Measurements from ENCODE around the gene EN2.

GRCh38 chr7:155466814-155467733 is 9.1 kb downstream of the EN2 start:
- TF ChIP-seq CTCF (IDR thresholded peaks at IDR 0.05 in 2 of 3, conservative IDR thresholded peaks at IDR 0.05 in 1 of 3; ENCODE audit: control insufficient read depth in 2 of 3, extremely low read depth in 1 of 3, insufficient read depth in 1 of 3, low read depth in 3 of 3, low read length in 3 of 3) (no peak), RFX5 (IDR thresholded peaks at IDR 0.05; ENCODE audit: low read depth, low read length) (no peak), PAX8 (IDR thresholded peaks at IDR 0.05) (no peak), SREBF2 (IDR thresholded peaks at IDR 0.05; ENCODE audit: low read length) (no peak), EP300 (IDR thresholded peaks at IDR 0.05; ENCODE audit: borderline replicate concordance in 1 of 2, control insufficient read depth in 1 of 2, low read depth in 2 of 2, low read length in 2 of 2) (no peak), CBFB (IDR thresholded peaks at IDR 0.05; ENCODE audit: low read depth) (no peak), SIN3A (IDR thresholded peaks at IDR 0.05; ENCODE audit: low read depth, low read length) (no peak), POLR2AphosphoS5 (IDR thresholded peaks at IDR 0.05; ENCODE audit: low read length) (no peak), MXI1 (IDR thresholded peaks at IDR 0.05; ENCODE audit: low read depth, low read length) (no peak), ESRRA (IDR thresholded peaks at IDR 0.05; ENCODE audit: low read length) (no peak)
- TF ChIP-seq, protein P1, sequence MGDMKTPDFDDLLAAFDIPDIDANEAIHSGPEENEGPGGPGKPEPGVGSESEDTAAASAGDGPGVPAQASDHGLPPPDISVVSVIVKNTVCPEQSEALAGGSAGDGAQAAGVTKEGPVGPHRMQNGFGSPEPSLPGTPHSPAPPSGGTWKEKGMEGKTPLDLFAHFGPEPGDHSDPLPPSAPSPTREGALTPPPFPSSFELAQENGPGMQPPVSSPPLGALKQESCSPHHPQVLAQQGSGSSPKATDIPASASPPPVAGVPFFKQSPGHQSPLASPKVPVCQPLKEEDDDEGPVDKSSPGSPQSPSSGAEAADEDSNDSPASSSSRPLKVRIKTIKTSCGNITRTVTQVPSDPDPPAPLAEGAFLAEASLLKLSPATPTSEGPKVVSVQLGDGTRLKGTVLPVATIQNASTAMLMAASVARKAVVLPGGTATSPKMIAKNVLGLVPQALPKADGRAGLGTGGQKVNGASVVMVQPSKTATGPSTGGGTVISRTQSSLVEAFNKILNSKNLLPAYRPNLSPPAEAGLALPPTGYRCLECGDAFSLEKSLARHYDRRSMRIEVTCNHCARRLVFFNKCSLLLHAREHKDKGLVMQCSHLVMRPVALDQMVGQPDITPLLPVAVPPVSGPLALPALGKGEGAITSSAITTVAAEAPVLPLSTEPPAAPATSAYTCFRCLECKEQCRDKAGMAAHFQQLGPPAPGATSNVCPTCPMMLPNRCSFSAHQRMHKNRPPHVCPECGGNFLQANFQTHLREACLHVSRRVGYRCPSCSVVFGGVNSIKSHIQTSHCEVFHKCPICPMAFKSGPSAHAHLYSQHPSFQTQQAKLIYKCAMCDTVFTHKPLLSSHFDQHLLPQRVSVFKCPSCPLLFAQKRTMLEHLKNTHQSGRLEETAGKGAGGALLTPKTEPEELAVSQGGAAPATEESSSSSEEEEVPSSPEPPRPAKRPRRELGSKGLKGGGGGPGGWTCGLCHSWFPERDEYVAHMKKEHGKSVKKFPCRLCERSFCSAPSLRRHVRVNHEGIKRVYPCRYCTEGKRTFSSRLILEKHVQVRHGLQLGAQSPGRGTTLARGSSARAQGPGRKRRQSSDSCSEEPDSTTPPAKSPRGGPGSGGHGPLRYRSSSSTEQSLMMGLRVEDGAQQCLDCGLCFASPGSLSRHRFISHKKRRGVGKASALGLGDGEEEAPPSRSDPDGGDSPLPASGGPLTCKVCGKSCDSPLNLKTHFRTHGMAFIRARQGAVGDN (IDR thresholded peaks at IDR 0.05), result no peak
- TF ChIP-seq, protein P2, sequence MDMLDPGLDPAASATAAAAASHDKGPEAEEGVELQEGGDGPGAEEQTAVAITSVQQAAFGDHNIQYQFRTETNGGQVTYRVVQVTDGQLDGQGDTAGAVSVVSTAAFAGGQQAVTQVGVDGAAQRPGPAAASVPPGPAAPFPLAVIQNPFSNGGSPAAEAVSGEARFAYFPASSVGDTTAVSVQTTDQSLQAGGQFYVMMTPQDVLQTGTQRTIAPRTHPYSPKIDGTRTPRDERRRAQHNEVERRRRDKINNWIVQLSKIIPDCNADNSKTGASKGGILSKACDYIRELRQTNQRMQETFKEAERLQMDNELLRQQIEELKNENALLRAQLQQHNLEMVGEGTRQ (IDR thresholded peaks at IDR 0.05; ENCODE audit: borderline replicate concordance, low read depth, low read length), result no peak
- TF ChIP-seq, protein P3, sequence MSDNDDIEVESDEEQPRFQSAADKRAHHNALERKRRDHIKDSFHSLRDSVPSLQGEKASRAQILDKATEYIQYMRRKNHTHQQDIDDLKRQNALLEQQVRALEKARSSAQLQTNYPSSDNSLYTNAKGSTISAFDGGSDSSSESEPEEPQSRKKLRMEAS (IDR thresholded peaks at IDR 0.05; ENCODE audit: low read depth, low read length), result no peak
